Endothelial cell (in vitro differentiated cells): ENCODE measurements around the gene PEX14. TPM values are rescaled to one million over a fixed set of nuclear protein-coding genes. Genes with fewer than 3 reads are reported as not detected.
A peak's percentile ranks its signal among the peaks of the same experiment; 100 is the strongest.

Source experiments
- DNase-seq: peaks from one replicate; pipeline ENCODE4 v3.0.0; 2021; ENCODE audit warnings: low spot score
- H3K27ac Mint-ChIP-seq: one replicate; pipeline ENCODE4 v1.8.0; 2021; ENCODE audit warnings: mixed read lengths, inconsistent platforms; ENCODE audit not compliant: unreplicated experiment
- H3K27me3 Mint-ChIP-seq: one replicate; pipeline ENCODE4 v1.8.0; 2021; ENCODE audit warnings: mild to moderate bottlenecking, moderate library complexity, mixed read lengths, inconsistent platforms; ENCODE audit not compliant: unreplicated experiment
- H3K36me3 Mint-ChIP-seq: one replicate; pipeline ENCODE4 v1.8.0; 2021; ENCODE audit warnings: mild to moderate bottlenecking, low read depth, mixed read lengths, inconsistent platforms; ENCODE audit not compliant: unreplicated experiment
- H3K4me1 Mint-ChIP-seq: one replicate; pipeline ENCODE4 v1.8.0; 2021; ENCODE audit warnings: mild to moderate bottlenecking, mixed read lengths, inconsistent platforms; ENCODE audit not compliant: unreplicated experiment
- H3K4me3 Mint-ChIP-seq: one replicate; pipeline ENCODE4 v1.8.0; 2021; ENCODE audit warnings: mild to moderate bottlenecking, mixed read lengths, inconsistent platforms; ENCODE audit not compliant: unreplicated experiment
- H3K9me3 Mint-ChIP-seq: one replicate; pipeline ENCODE4 v1.8.0; 2021; ENCODE audit warnings: mixed read lengths, inconsistent platforms; ENCODE audit not compliant: unreplicated experiment
- total RNA-seq: library from RNA; stranded (reverse); fragmentation: NEBNext Ultra II Directional; extraction: Animal tissue kit (Norgen Biotek cat#: 25700); gene quantifications from one replicate; pipeline ENCODE4 v1.2.1, GENCODE V29; 2021; ENCODE audit not compliant: unreplicated experiment
- TF ChIP-seq, protein P1 (sequence below): fragments of 200-600 bp; sonication (generic); IDR thresholded peaks from one replicate; pipeline ENCODE4 v1.5.0; 2021; ENCODE audit warnings: antibody characterized with exemption; ENCODE audit not compliant: unreplicated experiment

PEX14 gene
- total RNA-seq, 1 donor from 2014 or later = 20.9 TPM

DNA sequence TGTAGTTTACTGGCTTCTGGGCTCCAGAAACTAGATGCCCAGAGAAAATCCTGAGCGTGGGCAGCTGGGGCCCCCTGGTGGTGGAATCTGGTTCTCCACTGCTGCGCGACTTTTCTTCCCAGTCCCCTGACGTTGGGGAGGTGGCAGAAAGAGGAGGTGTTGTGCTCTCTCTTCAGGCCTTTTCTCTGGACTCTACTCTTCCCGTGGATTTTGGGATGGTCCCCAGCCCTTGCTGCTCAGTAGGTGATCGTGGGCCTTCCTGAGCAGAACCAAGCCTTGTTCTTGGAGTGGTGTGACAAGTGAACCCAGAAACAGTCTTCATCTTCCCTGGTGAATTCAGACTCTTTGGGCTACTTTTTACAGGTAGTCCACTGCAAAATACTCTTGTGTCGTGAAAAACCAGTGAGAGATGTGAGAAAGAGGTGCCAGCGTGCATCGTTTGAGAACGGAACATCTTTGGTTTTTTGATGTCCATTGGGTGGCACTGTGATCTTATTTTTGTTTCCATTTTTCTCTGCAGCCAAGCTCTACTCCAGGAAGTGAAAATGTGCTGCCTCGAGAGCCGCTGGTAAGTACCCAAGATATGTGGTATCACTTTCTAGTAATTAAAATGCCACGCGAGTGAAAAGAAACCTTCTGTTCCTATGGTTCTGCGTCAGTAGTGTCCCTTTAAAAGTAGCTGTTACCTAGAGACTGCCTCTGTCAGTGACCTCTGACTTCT, 20.2 kb downstream of the PEX14 start:
- Mint-ChIP-seq H3K27me3 (peaks cover 4% of the 10 kb centered on the region), H3K9me3 (no peaks in the 10 kb centered on the region), H3K4me3 (no peak overlapping the region), H3K36me3 (peaks cover 6% of the 10 kb centered on the region), H3K27ac (peak overlapping the region; percentile 48), H3K4me1 (peaks cover 16% of the 10 kb centered on the region)
- TF ChIP-seq, protein P1, sequence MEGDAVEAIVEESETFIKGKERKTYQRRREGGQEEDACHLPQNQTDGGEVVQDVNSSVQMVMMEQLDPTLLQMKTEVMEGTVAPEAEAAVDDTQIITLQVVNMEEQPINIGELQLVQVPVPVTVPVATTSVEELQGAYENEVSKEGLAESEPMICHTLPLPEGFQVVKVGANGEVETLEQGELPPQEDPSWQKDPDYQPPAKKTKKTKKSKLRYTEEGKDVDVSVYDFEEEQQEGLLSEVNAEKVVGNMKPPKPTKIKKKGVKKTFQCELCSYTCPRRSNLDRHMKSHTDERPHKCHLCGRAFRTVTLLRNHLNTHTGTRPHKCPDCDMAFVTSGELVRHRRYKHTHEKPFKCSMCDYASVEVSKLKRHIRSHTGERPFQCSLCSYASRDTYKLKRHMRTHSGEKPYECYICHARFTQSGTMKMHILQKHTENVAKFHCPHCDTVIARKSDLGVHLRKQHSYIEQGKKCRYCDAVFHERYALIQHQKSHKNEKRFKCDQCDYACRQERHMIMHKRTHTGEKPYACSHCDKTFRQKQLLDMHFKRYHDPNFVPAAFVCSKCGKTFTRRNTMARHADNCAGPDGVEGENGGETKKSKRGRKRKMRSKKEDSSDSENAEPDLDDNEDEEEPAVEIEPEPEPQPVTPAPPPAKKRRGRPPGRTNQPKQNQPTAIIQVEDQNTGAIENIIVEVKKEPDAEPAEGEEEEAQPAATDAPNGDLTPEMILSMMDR = peak; percentile 98
- peak; percentile 87 for DNase-seq

DNA sequence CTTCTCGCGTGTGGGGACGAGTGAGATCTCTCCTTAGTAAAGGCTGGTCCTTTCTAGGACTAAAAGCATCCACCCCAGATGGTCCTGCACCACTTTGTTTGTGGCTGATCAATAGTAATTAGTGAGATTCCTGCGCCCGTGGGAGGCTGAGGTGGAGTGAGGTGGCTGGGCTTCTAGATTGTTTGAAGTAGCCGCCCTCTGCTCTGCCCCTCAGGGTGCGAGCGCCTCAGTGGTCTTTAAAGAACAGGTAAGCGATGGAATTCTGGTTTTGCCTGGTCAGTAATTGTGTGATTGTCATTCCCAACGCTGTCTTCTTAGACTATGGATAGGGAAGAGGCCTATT, 20.7 kb downstream of the PEX14 start:
- no peak for DNase-seq
- TF ChIP-seq, protein P1 = no peak
- Mint-ChIP-seq H3K4me3 (no peak overlapping the region), H3K27me3 (peaks cover 4% of the 10 kb centered on the region), H3K36me3 (peaks cover 5% of the 10 kb centered on the region), H3K9me3 (no peaks in the 10 kb centered on the region), H3K27ac (peak overlapping the region; percentile 48), H3K4me1 (peaks cover 16% of the 10 kb centered on the region)

DNA sequence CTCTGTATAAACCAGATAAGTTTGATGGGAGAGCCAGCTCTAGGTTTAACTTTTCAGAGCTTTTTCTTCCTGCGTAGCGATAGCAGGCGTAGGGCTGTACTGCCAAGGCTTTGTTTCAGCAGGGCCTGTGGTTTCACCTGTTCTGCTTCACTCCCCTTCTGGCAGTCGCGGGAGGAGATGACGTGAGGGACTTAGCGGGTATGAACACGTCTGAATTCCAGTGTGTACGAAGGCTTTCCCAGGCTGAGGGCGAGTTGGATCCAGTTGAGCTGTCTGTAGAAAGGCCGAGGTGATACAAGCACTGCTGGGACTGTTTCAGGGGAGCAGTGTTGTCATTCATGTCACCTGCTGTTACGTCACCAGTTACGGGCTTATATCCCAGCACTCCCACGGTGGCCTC, 21.2 kb downstream of the PEX14 start:
- Mint-ChIP-seq H3K36me3 (peaks cover 5% of the 10 kb centered on the region), H3K27ac (no peak overlapping the region), H3K27me3 (peaks cover 4% of the 10 kb centered on the region), H3K4me3 (no peak overlapping the region), H3K4me1 (peaks cover 16% of the 10 kb centered on the region), H3K9me3 (no peaks in the 10 kb centered on the region)
- DNase-seq = no peak
- TF ChIP-seq, protein P1 = no peak

DNA sequence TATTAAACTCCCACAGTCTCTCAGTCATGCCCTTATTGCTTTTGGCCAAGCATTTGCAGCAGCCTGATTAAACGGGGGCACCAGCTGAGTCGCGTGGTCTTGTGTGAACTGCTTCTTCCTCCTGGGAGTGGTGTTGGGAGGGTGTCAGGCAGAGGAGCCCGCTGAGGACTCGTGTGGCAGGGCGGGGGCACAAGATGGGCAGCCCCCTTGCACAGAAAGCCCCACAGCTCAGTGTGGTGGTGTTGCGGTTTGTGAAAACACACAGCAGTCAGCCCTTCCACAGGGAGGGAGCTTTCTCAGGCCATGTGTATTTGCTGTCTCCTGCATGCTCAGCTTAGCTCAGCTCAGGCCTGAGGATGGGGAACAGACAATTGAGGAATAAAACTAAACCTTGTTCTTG, 22.4 kb downstream of the PEX14 start:
- Mint-ChIP-seq H3K27me3 (peaks cover 4% of the 10 kb centered on the region), H3K4me1 (peaks cover 17% of the 10 kb centered on the region), H3K27ac (no peak overlapping the region), H3K36me3 (peaks cover 5% of the 10 kb centered on the region), H3K9me3 (no peaks in the 10 kb centered on the region), H3K4me3 (no peak overlapping the region)
- no peak for DNase-seq
- TF ChIP-seq, protein P1 = no peak

DNA sequence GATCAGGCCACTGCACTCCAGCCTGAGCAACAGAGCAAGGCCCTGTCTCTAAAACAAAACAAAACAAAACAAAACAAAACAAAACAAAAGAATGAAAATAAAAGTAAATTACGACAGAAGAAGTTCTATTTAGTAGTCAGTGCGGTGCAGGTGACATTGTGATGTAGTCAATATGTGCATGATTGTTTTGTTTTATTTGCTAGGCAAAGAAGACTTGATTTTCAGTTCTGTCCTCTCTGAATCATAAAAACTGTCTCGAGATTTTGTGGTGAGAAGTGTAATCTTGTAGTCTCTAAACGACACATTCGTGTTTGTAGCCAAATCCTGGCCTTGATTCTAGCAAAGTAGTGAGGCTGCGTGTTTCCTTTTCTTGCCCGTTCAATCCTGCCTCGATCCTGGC, 23.5 kb downstream of the PEX14 start:
- Mint-ChIP-seq H3K36me3 (peaks cover 5% of the 10 kb centered on the region), H3K27me3 (no peaks in the 10 kb centered on the region), H3K4me1 (peaks cover 15% of the 10 kb centered on the region), H3K9me3 (no peaks in the 10 kb centered on the region), H3K27ac (no peak overlapping the region), H3K4me3 (no peak overlapping the region)
- TF ChIP-seq, protein P1 = no peak
- DNase-seq = no peak
